Measurements from ENCODE around the gene GOLGA8A. TPM values are rescaled to one million over a fixed set of nuclear protein-coding genes. Genes with fewer than 3 reads are reported as not detected.

Gene GOLGA8A
- total RNA-seq, 1 experiment from 2014 or later, result 37.2 TPM

- intact Hi-C loops (cut with micrococcal nuclease; ENCODE audit: unreplicated experiment), result no loop called here
- no peak for TF ChIP-seq CTCF (IDR thresholded peaks at IDR 0.05; ENCODE audit: unreplicated experiment)
- no TSS peak for BruUV-seq (replicated peaks)
- CTCF ChIA-PET, result no interaction called here
- H3K27ac Mint-ChIP-seq (ENCODE audit: unreplicated experiment), result no peak overlapping the region
- H3K4me3 Mint-ChIP-seq (ENCODE audit: low read depth, unreplicated experiment), result no peak overlapping the region
- peaks cover 14% of the 10 kb centered on the region for H3K27me3 Mint-ChIP-seq (ENCODE audit: unreplicated experiment)
- no peaks in the 10 kb centered on the region for H3K9me3 Mint-ChIP-seq (ENCODE audit: low read depth, unreplicated experiment)
- no peaks in the 10 kb centered on the region for H3K4me1 Mint-ChIP-seq (ENCODE audit: low read depth, unreplicated experiment)
- no peaks in the 10 kb centered on the region for H3K36me3 Mint-ChIP-seq (ENCODE audit: insufficient read depth, unreplicated experiment)
- no peak for DNase-seq
Observed at GRCh38 chr15:34472947-34473346, 35.3 kb upstream of the GOLGA8A start.

- no peaks in the 10 kb centered on the region for H3K36me3 Mint-ChIP-seq (ENCODE audit: insufficient read depth, unreplicated experiment)
Observed at GRCh38 chr15:34470892-34471291, 33.3 kb upstream of the GOLGA8A start.

GRCh38 chr15:34470091-34470490 lies 32.5 kb upstream of the GOLGA8A start:
- H3K27ac Mint-ChIP-seq (ENCODE audit: unreplicated experiment), result no peak overlapping the region
- intact Hi-C loops (cut with micrococcal nuclease; ENCODE audit: unreplicated experiment), result no loop called here
- BruUV-seq (replicated peaks), result no TSS peak

More at GRCh38 chr15:34470892-34471291, 33.3 kb upstream of the GOLGA8A start:
- DNase-seq, result no peak
- H3K4me1 Mint-ChIP-seq (ENCODE audit: low read depth, unreplicated experiment), result no peaks in the 10 kb centered on the region
- no peaks in the 10 kb centered on the region for H3K9me3 Mint-ChIP-seq (ENCODE audit: low read depth, unreplicated experiment)
- no TSS peak for BruUV-seq (replicated peaks)
- CTCF ChIA-PET, result no interaction called here
- no peak overlapping the region for H3K4me3 Mint-ChIP-seq (ENCODE audit: low read depth, unreplicated experiment)
- TF ChIP-seq CTCF (IDR thresholded peaks at IDR 0.05; ENCODE audit: unreplicated experiment), result no peak
- intact Hi-C loops (cut with micrococcal nuclease; ENCODE audit: unreplicated experiment), result no loop called here
- no peak overlapping the region for H3K27ac Mint-ChIP-seq (ENCODE audit: unreplicated experiment)
- H3K27me3 Mint-ChIP-seq (ENCODE audit: unreplicated experiment), result peaks cover 14% of the 10 kb centered on the region

GRCh38 chr15:34461730-34462129 lies 24.1 kb upstream of the GOLGA8A start:
- Mint-ChIP-seq H3K27me3 (ENCODE audit: unreplicated experiment) (no peaks in the 10 kb centered on the region), H3K36me3 (ENCODE audit: insufficient read depth, unreplicated experiment) (no peaks in the 10 kb centered on the region), H3K4me3 (ENCODE audit: low read depth, unreplicated experiment) (no peak overlapping the region), H3K27ac (ENCODE audit: unreplicated experiment) (no peak overlapping the region), H3K4me1 (ENCODE audit: low read depth, unreplicated experiment) (no peaks in the 10 kb centered on the region), H3K9me3 (ENCODE audit: low read depth, unreplicated experiment) (no peaks in the 10 kb centered on the region)
- no TSS peak for BruUV-seq (replicated peaks)
- DNase-seq, result no peak
- intact Hi-C loops (cut with micrococcal nuclease; ENCODE audit: unreplicated experiment), result no loop called here
- CTCF ChIA-PET, result no interaction called here
- no peak for TF ChIP-seq CTCF (IDR thresholded peaks at IDR 0.05; ENCODE audit: unreplicated experiment)

More at GRCh38 chr15:34470091-34470490, 32.5 kb upstream of the GOLGA8A start:
- DNase-seq, result no peak
- H3K27me3 Mint-ChIP-seq (ENCODE audit: unreplicated experiment), result peaks cover 14% of the 10 kb centered on the region
- no peaks in the 10 kb centered on the region for H3K36me3 Mint-ChIP-seq (ENCODE audit: insufficient read depth, unreplicated experiment)
- TF ChIP-seq CTCF (IDR thresholded peaks at IDR 0.05; ENCODE audit: unreplicated experiment), result no peak
- CTCF ChIA-PET, result no interaction called here
- no peaks in the 10 kb centered on the region for H3K4me1 Mint-ChIP-seq (ENCODE audit: low read depth, unreplicated experiment)
- no peaks in the 10 kb centered on the region for H3K9me3 Mint-ChIP-seq (ENCODE audit: low read depth, unreplicated experiment)
- H3K4me3 Mint-ChIP-seq (ENCODE audit: low read depth, unreplicated experiment), result no peak overlapping the region
